Mammary epithelial cell (primary cell): ENCODE data around the gene AP1S1.

Experiments
- CTCF ChIP-seq, 2 donors: IDR thresholded peaks in 1 of 2; conservative IDR thresholded peaks in 1 of 2; 2 replicates each; pipeline ENCODE4 v1.5.1; 2011 to 2012; ENCODE audit warnings: inconsistent platforms in 2 of 2, low read length in 2 of 2, mild to moderate bottlenecking in 2 of 2, control low read depth in 1 of 2, low read depth in 1 of 2; ENCODE audit not compliant: insufficient read depth in 1 of 2; ENCODE audit errors: extremely low read depth in 1 of 2
- EZH2 ChIP-seq: IDR thresholded peaks from 2 replicates; pipeline ENCODE4 v1.6.1; 2012; ENCODE audit warnings: low read length, inconsistent platforms, borderline replicate concordance

GRCh38 chr7:101123703-101124068 lies 30.6 kb upstream of the AP1S1 start:
- no peak for TF ChIP-seq CTCF (conservative IDR thresholded peaks at IDR 0.05 in 1 of 2, IDR thresholded peaks at IDR 0.05 in 1 of 2; ENCODE audit: extremely low read depth in 1 of 2, insufficient read depth in 1 of 2, low read depth in 1 of 2, low read length in 2 of 2)
- no peak for TF ChIP-seq EZH2
